Activated CD8-positive, alpha-beta memory T cell treated with anti-CD3 and anti-CD28 coated beads for 4 hours (primary cell): ENCODE measurements around the gene MAD1L1.

Source experiments
- DNase-seq, 2 donors: peaks; one replicate each; pipeline ENCODE4 v3.0.0-alpha.2; 2020; ENCODE audit warnings: low read depth in 2 of 2

MAD1L1 gene

GRCh38 chr7:2219136-2219535 is 13.6 kb downstream of the MAD1L1 start:
- no peak for DNase-seq

- DNase-seq, result no peak
These were observed 14.3 kb downstream of the MAD1L1 start for GRCh38 chr7:2218444-2218785.

GRCh38 chr7:2217716-2218443 is 14.9 kb downstream of the MAD1L1 start:
- DNase-seq, result no peak

- DNase-seq, result no peak
These were observed 15.5 kb downstream of the MAD1L1 start for GRCh38 chr7:2217206-2217605.

GRCh38 chr7:2215851-2216250 is 16.9 kb downstream of the MAD1L1 start:
- no peak for DNase-seq

- DNase-seq, result no peak
These were observed 18.1 kb downstream of the MAD1L1 start for GRCh38 chr7:2214636-2215035.

- DNase-seq, result no peak
These were observed 19.1 kb downstream of the MAD1L1 start for GRCh38 chr7:2213551-2214215.

GRCh38 chr7:2212906-2213305 is 19.8 kb downstream of the MAD1L1 start:
- DNase-seq, result no peak

- no peak for DNase-seq
These were observed 20.8 kb downstream of the MAD1L1 start for GRCh38 chr7:2211926-2212325.

- no peak for DNase-seq
These were observed 21.4 kb downstream of the MAD1L1 start for GRCh38 chr7:2211259-2211880.

- no peak for DNase-seq
These were observed 22.0 kb downstream of the MAD1L1 start for GRCh38 chr7:2210551-2211258.

- DNase-seq, result no peak
These were observed 22.8 kb downstream of the MAD1L1 start for GRCh38 chr7:2209961-2210323.

- DNase-seq, result no peak
These were observed 23.4 kb downstream of the MAD1L1 start for GRCh38 chr7:2209146-2209960.

- no peak for DNase-seq
These were observed 24.0 kb downstream of the MAD1L1 start for GRCh38 chr7:2208712-2209111.

GRCh38 chr7:2205036-2205780 is 27.5 kb downstream of the MAD1L1 start:
- DNase-seq, result no peak

- DNase-seq, result no peak
These were observed 28.3 kb downstream of the MAD1L1 start for GRCh38 chr7:2204446-2204845.

GRCh38 chr7:2203766-2204300 is 28.9 kb downstream of the MAD1L1 start:
- DNase-seq, result no peak

- no peak for DNase-seq
These were observed 29.6 kb downstream of the MAD1L1 start for GRCh38 chr7:2202901-2203765.

GRCh38 chr7:2202361-2202761 is 30.4 kb downstream of the MAD1L1 start:
- DNase-seq, result no peak
